Endothelial cell of umbilical vein (primary cell): ENCODE results near the gene SCLY.

ENCODE experiments used
- JUN ChIP-seq: IDR thresholded peaks from 2 replicates; pipeline ENCODE4 v1.6.1; 2011; ENCODE audit warnings: borderline replicate concordance, low read depth; ENCODE audit not compliant: insufficient read length, insufficient read depth
- MYC ChIP-seq: IDR thresholded peaks from one replicate; pipeline ENCODE4 v1.6.1; 2011; ENCODE audit warnings: mild to moderate bottlenecking, low read depth, low read length
- POLR2A ChIP-seq: IDR thresholded peaks from 2 replicates; pipeline ENCODE4 v1.6.1; 2012; ENCODE audit warnings: low read depth, mild to moderate bottlenecking, control low read depth, low read length
- POLR2AphosphoS5 ChIP-seq: IDR thresholded peaks from 2 replicates; pipeline ENCODE4 v1.6.1; 2012; ENCODE audit warnings: low read depth, mild to moderate bottlenecking, control low read depth, low read length, moderate library complexity; ENCODE audit not compliant: insufficient read depth
- TF ChIP-seq, protein P1 (sequence below), 2 donors: IDR thresholded peaks; 1 replicate in 1 of 2; 2 replicates in 1 of 2; pipeline ENCODE4 v1.5.1; 2011; ENCODE audit warnings: low read length in 2 of 2, mild to moderate bottlenecking in 2 of 2, moderate library complexity in 2 of 2, control low read depth in 1 of 2, inconsistent platforms in 1 of 2, low read depth in 1 of 2; ENCODE audit not compliant: insufficient read depth in 1 of 2; ENCODE audit errors: extremely low read depth in 1 of 2
- TF ChIP-seq, protein P2 (sequence below): IDR thresholded peaks from 2 replicates; pipeline ENCODE4 v1.6.1; 2011; ENCODE audit not compliant: insufficient read depth, insufficient read length

DNA sequence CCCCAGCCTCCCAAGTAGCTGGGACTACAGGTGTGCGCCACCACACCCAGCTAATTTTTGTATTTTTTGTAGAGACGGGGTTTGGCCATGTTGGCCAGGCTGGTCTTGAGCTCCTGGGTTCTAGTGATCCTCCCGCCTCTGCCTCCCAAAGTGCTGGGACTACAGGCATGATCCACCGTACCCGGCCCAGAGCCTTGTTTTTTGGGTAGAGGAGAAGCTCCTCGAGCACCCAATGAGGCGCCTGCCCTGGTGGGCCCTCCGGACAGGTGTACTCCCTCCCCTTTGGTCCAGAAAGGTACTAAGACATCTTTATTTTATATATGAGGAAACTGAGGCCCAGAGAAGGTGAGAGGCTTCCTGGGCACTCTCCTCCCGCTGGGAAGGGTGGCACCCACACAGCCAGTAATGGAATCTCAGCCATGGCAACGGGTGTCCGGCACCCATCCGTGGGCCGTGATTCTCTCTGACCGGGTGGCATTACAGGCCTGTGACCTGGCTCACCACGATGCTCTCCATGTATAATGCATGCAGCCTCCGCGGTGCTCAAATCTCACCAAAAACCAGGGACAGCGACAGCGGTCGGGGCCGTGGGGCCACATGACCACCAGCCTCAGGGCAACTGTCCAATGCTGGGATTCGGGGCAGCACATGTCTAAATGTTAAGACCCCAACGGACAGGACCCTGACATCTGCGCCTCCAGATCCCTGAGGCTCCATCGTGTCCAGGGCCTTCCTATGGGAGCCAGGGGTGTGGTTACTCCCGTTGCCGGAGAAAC, 60.9 kb downstream of the SCLY start:
- TF ChIP-seq POLR2A: no peak
- TF ChIP-seq, protein P1, sequence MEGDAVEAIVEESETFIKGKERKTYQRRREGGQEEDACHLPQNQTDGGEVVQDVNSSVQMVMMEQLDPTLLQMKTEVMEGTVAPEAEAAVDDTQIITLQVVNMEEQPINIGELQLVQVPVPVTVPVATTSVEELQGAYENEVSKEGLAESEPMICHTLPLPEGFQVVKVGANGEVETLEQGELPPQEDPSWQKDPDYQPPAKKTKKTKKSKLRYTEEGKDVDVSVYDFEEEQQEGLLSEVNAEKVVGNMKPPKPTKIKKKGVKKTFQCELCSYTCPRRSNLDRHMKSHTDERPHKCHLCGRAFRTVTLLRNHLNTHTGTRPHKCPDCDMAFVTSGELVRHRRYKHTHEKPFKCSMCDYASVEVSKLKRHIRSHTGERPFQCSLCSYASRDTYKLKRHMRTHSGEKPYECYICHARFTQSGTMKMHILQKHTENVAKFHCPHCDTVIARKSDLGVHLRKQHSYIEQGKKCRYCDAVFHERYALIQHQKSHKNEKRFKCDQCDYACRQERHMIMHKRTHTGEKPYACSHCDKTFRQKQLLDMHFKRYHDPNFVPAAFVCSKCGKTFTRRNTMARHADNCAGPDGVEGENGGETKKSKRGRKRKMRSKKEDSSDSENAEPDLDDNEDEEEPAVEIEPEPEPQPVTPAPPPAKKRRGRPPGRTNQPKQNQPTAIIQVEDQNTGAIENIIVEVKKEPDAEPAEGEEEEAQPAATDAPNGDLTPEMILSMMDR (IDR thresholded peaks at IDR 0.05; ENCODE audit: extremely low read depth in 1 of 2, insufficient read depth in 1 of 2, low read depth in 1 of 2, low read length in 2 of 2): no peak
- TF ChIP-seq MYC: no peak
- TF ChIP-seq, protein P2, sequence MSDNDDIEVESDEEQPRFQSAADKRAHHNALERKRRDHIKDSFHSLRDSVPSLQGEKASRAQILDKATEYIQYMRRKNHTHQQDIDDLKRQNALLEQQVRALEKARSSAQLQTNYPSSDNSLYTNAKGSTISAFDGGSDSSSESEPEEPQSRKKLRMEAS: no peak
- no peak for TF ChIP-seq JUN
- no peak for TF ChIP-seq POLR2AphosphoS5
